GM10266 (cell line): ENCODE data around the gene MRPL53.
"Not testable (repeated sequence)": the region's sequence is repeated elsewhere in the genome, so short reads cannot be mapped to it uniquely, and the experiment has no call there.

ENCODE experiments used
- DNase-seq: peaks from one replicate; pipeline ENCODE4 v3.0.0; 2012; ENCODE audit errors: extremely low spot score
- TF ChIP-seq, protein P1 (sequence below): IDR thresholded peaks from 2 replicates; pipeline ENCODE4 v1.5.1; 2012; ENCODE audit warnings: mild to moderate bottlenecking, low read depth; ENCODE audit not compliant: control insufficient read depth, insufficient read depth; ENCODE audit errors: missing control alignments

MRPL53 gene

GRCh38 chr2:74448771-74449170 lies 23.7 kb downstream of the MRPL53 start:
- no peak for DNase-seq

DNA sequence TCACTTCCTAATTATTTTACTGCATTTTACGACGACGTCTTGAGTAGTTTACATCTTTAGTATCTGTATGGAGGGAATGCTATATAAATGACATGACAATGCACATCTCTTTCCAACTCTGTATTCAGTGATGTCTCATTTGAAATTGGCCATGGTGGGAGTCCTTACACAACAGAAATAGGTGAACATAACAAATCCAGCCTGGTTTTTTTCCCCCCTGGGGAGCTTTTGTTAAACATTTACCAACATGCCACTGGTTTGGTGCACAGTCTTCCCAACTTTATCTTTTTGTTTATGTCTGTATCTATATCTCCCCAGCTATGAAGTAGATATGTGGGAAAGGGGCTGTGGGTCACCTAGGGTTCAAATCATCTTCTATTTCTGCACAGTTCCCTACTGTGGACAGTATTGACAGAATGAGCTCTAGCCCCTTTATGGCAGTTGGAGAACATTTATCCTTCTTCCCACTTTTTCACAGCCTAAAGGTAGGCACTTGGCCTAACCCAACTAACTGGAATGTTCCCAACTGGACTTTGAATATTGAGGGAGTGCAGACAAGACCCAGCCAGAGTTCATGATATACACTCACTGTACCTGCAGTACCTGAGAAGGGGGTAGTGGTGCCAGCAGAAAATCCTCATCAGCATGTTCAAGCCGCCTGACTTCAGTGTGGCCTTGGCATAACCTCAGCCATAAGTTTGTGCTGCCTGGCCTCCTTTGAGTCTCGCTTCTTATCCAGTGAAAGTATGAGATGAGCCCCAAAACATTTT lies 25.1 kb downstream of the MRPL53 start:
- DNase-seq, result no peak
- TF ChIP-seq, protein P1, sequence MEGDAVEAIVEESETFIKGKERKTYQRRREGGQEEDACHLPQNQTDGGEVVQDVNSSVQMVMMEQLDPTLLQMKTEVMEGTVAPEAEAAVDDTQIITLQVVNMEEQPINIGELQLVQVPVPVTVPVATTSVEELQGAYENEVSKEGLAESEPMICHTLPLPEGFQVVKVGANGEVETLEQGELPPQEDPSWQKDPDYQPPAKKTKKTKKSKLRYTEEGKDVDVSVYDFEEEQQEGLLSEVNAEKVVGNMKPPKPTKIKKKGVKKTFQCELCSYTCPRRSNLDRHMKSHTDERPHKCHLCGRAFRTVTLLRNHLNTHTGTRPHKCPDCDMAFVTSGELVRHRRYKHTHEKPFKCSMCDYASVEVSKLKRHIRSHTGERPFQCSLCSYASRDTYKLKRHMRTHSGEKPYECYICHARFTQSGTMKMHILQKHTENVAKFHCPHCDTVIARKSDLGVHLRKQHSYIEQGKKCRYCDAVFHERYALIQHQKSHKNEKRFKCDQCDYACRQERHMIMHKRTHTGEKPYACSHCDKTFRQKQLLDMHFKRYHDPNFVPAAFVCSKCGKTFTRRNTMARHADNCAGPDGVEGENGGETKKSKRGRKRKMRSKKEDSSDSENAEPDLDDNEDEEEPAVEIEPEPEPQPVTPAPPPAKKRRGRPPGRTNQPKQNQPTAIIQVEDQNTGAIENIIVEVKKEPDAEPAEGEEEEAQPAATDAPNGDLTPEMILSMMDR, result no peak

More at GRCh38 chr2:74448771-74449170, 23.7 kb downstream of the MRPL53 start:
- TF ChIP-seq, protein P1, result no peak

- TF ChIP-seq, protein P1, result no peak
- DNase-seq, result no peak
These were observed 27.8 kb downstream of the MRPL53 start for GRCh38 chr2:74444498-74445318.

DNA sequence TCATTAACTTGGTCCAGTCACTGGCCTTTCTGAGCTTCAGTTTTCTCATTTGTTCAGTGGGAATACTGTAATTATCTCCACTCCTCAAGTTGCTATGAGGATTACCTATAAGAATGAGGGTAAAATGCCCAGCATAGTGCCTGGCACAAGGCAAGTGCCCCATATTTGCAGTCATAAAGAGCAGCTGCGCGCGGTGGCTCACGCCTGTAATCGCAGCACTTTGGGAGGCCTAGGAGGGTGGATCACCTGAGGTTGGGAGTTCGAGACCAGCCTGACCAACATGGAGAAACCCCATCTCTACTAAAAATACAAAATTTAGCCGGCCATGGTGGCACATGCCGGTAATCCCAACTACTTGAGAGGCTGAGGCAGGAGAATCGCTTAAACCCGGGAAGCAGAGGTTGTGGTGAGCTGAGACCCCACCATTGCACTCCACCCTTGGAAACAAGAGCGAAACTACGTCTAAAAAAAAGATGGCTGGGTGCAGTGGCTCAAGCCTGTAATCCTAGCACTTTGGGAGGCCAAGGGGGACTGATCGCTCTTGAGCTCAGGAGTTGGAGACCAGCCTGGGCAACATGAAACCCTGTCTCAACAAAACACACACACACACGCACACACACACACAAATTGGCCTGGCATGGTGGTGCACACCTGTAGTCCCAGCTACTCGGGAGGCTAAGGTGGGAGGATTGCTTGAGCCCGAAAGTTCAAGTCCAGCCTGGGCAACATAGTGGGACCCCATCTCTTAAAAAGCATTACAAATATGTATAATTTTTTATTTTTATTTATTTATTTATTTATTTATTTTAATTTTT lies 29.8 kb downstream of the MRPL53 start:
- DNase-seq, result not testable (repeated sequence)

GRCh38 chr2:74441690-74442482 lies 30.6 kb downstream of the MRPL53 start, which contains the start of gene RTKN:
Gene RTKN, minus strand, starts transcription at chr2:74441937. Its CDS starts 121 bp downstream, at chr2:74441816.
- TF ChIP-seq, protein P1, result no peak
- peak; percentile 65 for DNase-seq

GRCh38 chr2:74441170-74441689 lies 31.2 kb downstream of the MRPL53 start:
- no peak for DNase-seq
- TF ChIP-seq, protein P1, result no peak
